Measurements from ENCODE around the gene VPS13D.

DNA sequence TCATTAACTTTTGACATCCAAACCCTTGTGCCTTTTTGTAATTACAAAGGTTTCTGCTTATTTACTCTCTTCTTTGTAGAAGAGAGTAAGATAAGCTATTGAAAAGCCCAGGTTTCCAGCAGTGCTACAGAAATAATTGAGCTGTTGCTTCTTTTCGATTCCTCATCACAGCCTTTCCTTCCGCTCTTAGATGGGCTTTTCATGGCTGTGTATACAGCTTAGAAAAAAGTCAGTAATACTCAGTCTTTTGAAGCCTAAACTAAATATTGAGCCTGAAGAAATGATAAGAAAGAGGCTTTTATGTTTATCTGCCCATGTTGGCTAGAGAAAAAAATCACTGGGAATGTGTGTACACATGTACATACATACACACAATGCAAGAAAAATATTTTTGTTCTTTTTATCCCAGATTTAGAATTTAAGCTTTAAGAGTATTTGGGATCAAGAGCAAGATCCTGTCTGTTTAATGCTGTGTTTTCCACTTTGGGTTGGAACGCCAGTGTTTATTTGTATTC is 172.4 kb downstream of the VPS13D start:
- TF ChIP-seq, protein P1, sequence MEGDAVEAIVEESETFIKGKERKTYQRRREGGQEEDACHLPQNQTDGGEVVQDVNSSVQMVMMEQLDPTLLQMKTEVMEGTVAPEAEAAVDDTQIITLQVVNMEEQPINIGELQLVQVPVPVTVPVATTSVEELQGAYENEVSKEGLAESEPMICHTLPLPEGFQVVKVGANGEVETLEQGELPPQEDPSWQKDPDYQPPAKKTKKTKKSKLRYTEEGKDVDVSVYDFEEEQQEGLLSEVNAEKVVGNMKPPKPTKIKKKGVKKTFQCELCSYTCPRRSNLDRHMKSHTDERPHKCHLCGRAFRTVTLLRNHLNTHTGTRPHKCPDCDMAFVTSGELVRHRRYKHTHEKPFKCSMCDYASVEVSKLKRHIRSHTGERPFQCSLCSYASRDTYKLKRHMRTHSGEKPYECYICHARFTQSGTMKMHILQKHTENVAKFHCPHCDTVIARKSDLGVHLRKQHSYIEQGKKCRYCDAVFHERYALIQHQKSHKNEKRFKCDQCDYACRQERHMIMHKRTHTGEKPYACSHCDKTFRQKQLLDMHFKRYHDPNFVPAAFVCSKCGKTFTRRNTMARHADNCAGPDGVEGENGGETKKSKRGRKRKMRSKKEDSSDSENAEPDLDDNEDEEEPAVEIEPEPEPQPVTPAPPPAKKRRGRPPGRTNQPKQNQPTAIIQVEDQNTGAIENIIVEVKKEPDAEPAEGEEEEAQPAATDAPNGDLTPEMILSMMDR (IDR thresholded peaks at IDR 0.05): no peak
- TF ChIP-seq POLR2A (IDR thresholded peaks at IDR 0.05): no peak
- no peak for TF ChIP-seq EP300 (IDR thresholded peaks at IDR 0.05)

Data from ovary (tissue), 3 donors.